Lung (tissue), 12 donors: Measurements from ENCODE around the gene OR9Q1. TPM values are rescaled to one million over a fixed set of nuclear protein-coding genes. Genes with fewer than 3 reads are reported as not detected.

Experiments used
- ATAC-seq: fragments of 200-7000 bp; cut with Tn5 transposase; one replicate; pipeline ENCODE4 v1.9.1; 2020; ENCODE audit warnings: moderate number of reproducible peaks; ENCODE audit not compliant: insufficient read depth, low FRiP score
- DNase-seq, 3 donors: peaks; one replicate each; pipeline ENCODE4 v3.0.0-alpha.2; 2013 to 2017
- H3K27ac ChIP-seq, 2 donors: one replicate each; pipeline ENCODE4 v1.5.1; 2013; ENCODE audit warnings: mild to moderate bottlenecking in 2 of 2, moderate library complexity in 2 of 2, control low read depth in 1 of 2, inconsistent platforms in 1 of 2, low read depth in 1 of 2, low read length in 1 of 2
- H3K27me3 ChIP-seq, 3 donors: one replicate each; pipeline ENCODE4 v1.5.1; 2013; ENCODE audit warnings: low read length in 2 of 3; ENCODE audit not compliant: control insufficient read depth in 3 of 3, insufficient read depth in 3 of 3
- H3K36me3 ChIP-seq, 4 donors: one replicate each; pipeline ENCODE4 v1.5.1; 2013; ENCODE audit warnings: low read length in 4 of 4, mild to moderate bottlenecking in 1 of 4, moderate library complexity in 1 of 4; ENCODE audit not compliant: control insufficient read depth in 4 of 4, insufficient read depth in 4 of 4
- H3K4me1 ChIP-seq, 5 donors: one replicate each; pipeline ENCODE4 v1.5.1; 2013; ENCODE audit warnings: low read length in 5 of 5, mild to moderate bottlenecking in 2 of 5, moderate library complexity in 1 of 5; ENCODE audit not compliant: control insufficient read depth in 5 of 5, insufficient read depth in 5 of 5
- H3K4me3 ChIP-seq: one replicate; pipeline ENCODE4 v1.5.1; 2013; ENCODE audit warnings: mild to moderate bottlenecking, control low read depth, moderate library complexity
- H3K9ac ChIP-seq, 2 donors: one replicate each; pipeline ENCODE4 v1.5.1; 2013; ENCODE audit warnings: low read length in 2 of 2, control low read depth in 1 of 2; ENCODE audit not compliant: insufficient read depth in 1 of 2
- H3K9me3 ChIP-seq, 4 donors: one replicate each; pipeline ENCODE4 v1.5.1; 2013; ENCODE audit warnings: low read length in 3 of 4, mild to moderate bottlenecking in 1 of 4, moderate library complexity in 1 of 4; ENCODE audit not compliant: control insufficient read depth in 4 of 4, insufficient read depth in 3 of 4
- CTCF ChIP-seq: IDR thresholded peaks from 2 replicates; pipeline ENCODE4 v1.5.1; 2012; ENCODE audit warnings: mild to moderate bottlenecking; ENCODE audit errors: control extremely low read depth, extremely low read depth
- WGBS, 2 donors: extraction: QIAGEN DNeasy Blood & Tissue Kit; methylation state at CpG; one replicate each; pipeline ENCODE4 v1.1.7; 2013; 5-methylcytosine and 5-hydroxymethylcytosine counted together
- polyA plus RNA-seq, 2 donors: library from polyadenylated mRNA; stranded (reverse); fragments of 200-250 nt; gene quantifications; one replicate each; pipeline ENCODE4 v1.2.1, GENCODE V29; 2013
- total RNA-seq, 2 donors: library from RNA; depleted of rRNA in 1 of 2; stranded (reverse); fragments of >200 nt in 1 of 2; gene quantifications; one replicate each; pipeline ENCODE4 v1.2.1, GENCODE V29; 2014 to 2021
- donor health status: control.
- donor health status: control.
- donor health status: Bipolar disorder and iron deficiency.
- donor health status: healthy.
- donor health status: DM: yes; HTN: yes; CAD: no.

Gene OR9Q1
- total and polyA plus RNA-seq, 4 donors, result 0.14 TPM; not detected in 3

GRCh38 chr11:58075781-58076180 lies 52.1 kb downstream of the OR9Q1 start:
- ATAC-seq (no peak), DNase-seq (no peak)
- TF ChIP-seq CTCF, result no peak
- Histone ChIP-seq H3K4me3 (no peak overlapping the region), H3K36me3 (no peaks in the 10 kb centered on the region), H3K9ac (no peak overlapping the region), H3K27me3 (no peaks in the 10 kb centered on the region), H3K4me1 (no peaks in the 10 kb centered on the region), H3K27ac (no peak overlapping the region), H3K9me3 (no peaks in the 10 kb centered on the region)
- 35 to 40% methylated on average over 2 of the region's 2 CpGs for WGBS, 2 donors

- no peaks in the 10 kb centered on the region for H3K4me1 ChIP-seq
- TF ChIP-seq CTCF, result no peak
- DNase-seq (no peak), ATAC-seq (no peak)
- WGBS, 2 donors, result 60 to 73% methylated on average over 2 of the region's 2 CpGs
- no peak overlapping the region for H3K9ac ChIP-seq
- H3K27me3 ChIP-seq, result no peaks in the 10 kb centered on the region
- H3K36me3 ChIP-seq, result no peaks in the 10 kb centered on the region
- H3K9me3 ChIP-seq, result peaks cover 0 to 2% (median 0%) of the 10 kb centered on the region in 4 donors
- no peak overlapping the region for H3K4me3 ChIP-seq
- no peak overlapping the region for H3K27ac ChIP-seq
Observed at GRCh38 chr11:58086528-58086927, 62.8 kb downstream of the OR9Q1 start.

- Histone ChIP-seq H3K9ac (no peak overlapping the region), H3K27ac (no peak overlapping the region), H3K4me1 (no peaks in the 10 kb centered on the region), H3K36me3 (no peaks in the 10 kb centered on the region), H3K4me3 (no peak overlapping the region), H3K27me3 (no peaks in the 10 kb centered on the region), H3K9me3 (peaks cover 0 to 2% (median 0%) of the 10 kb centered on the region in 4 donors)
- DNase-seq (no peak), ATAC-seq (no peak)
- no peak for TF ChIP-seq CTCF
- WGBS, 2 donors, result 88 to 93% methylated on average over 2 of the region's 2 CpGs
Observed at GRCh38 chr11:58097437-58097836, 73.8 kb downstream of the OR9Q1 start.

- H3K36me3 ChIP-seq, result no peaks in the 10 kb centered on the region
- DNase-seq, result peak in 1 of 3 donors; percentile 57
- H3K9me3 ChIP-seq, result peaks cover 0 to 4% (median under 1%) of the 10 kb centered on the region in 4 donors
- no peak for ATAC-seq
- H3K4me3 ChIP-seq, result no peak overlapping the region
- WGBS, 2 donors, result 77 to 79% methylated on average over 1 of the region's 1 CpG
- no peaks in the 10 kb centered on the region for H3K27me3 ChIP-seq
- no peaks in the 10 kb centered on the region for H3K4me1 ChIP-seq
- no peak overlapping the region for H3K27ac ChIP-seq
- H3K9ac ChIP-seq, result no peak overlapping the region
- no peak for TF ChIP-seq CTCF
Observed at GRCh38 chr11:58121096-58121495, 97.4 kb downstream of the OR9Q1 start.
